ENCODE results near the gene MTM1. TPM values are rescaled to one million over a fixed set of nuclear protein-coding genes. Genes with fewer than 3 reads are reported as not detected.

MTM1 gene
- total RNA-seq, 4 donors from 2014 or later: 10.5 to 32.7 (median 14.3) TPM

DNA sequence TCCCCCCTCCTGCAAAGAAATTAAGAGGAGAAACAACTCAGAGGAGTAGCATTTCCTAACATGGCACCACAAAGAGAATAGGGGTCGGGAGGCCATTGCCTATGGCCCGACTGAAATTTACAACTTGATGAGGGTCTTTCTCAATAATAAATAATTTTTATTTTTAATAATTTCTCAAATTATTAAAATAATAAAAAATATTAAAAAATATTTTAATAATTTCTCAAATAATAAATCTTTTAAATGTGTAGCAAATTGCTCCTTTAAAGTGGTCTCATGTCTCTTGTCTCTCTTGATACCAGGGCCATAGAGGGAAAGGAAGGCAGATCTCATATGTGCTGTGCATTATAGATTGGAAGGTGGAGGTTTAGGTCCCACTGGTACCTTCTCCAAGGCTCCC is 75.5 kb downstream of the MTM1 start:
- Histone ChIP-seq H3K4me3 (no peak overlapping the region), H3K36me3 (peaks cover 0 to 52% of the 10 kb centered on the region in 2 donors), H3K4me1 (no peaks in the 10 kb centered on the region), H3K27me3 (no peaks in the 10 kb centered on the region), H3K27ac (no peak overlapping the region), H3K9me3 (no peaks in the 10 kb centered on the region)
- no peak for TF ChIP-seq EP300 (IDR thresholded peaks at IDR 0.05)
- no peak for TF ChIP-seq POLR2AphosphoS5 (IDR thresholded peaks at IDR 0.05)
- no peak for TF ChIP-seq POLR2A (IDR thresholded peaks at IDR 0.05)
- TF ChIP-seq, protein P1, sequence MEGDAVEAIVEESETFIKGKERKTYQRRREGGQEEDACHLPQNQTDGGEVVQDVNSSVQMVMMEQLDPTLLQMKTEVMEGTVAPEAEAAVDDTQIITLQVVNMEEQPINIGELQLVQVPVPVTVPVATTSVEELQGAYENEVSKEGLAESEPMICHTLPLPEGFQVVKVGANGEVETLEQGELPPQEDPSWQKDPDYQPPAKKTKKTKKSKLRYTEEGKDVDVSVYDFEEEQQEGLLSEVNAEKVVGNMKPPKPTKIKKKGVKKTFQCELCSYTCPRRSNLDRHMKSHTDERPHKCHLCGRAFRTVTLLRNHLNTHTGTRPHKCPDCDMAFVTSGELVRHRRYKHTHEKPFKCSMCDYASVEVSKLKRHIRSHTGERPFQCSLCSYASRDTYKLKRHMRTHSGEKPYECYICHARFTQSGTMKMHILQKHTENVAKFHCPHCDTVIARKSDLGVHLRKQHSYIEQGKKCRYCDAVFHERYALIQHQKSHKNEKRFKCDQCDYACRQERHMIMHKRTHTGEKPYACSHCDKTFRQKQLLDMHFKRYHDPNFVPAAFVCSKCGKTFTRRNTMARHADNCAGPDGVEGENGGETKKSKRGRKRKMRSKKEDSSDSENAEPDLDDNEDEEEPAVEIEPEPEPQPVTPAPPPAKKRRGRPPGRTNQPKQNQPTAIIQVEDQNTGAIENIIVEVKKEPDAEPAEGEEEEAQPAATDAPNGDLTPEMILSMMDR (IDR thresholded peaks at IDR 0.05): no peak
- no peak for ATAC-seq
- WGBS, 2 donors (ENCODE audit: low coverage in 1 of 2): 79 to 100% methylated on average over 2 of the region's 2 CpGs

DNA sequence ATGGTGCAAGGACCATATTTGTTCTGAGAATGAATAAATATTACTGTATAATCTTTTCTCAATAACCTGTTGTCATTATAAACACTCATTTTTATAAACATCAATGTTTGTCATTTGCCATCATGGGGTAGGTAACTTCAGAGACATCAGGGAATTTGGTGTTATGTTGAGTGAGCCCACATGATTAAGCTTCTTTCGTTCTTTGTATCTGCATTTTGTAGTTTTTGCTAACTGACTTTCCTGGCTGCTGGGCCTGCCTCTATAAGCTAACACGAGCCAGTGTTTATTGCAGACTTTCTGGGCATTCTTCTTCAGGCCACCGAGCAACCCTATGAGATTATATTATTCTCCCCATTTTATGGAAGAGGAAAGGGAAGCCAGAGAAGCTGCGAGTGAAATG is 76.0 kb downstream of the MTM1 start:
- H3K27me3 ChIP-seq: no peaks in the 10 kb centered on the region
- no peaks in the 10 kb centered on the region for H3K4me1 ChIP-seq
- H3K27ac ChIP-seq: no peak overlapping the region
- H3K9me3 ChIP-seq: no peaks in the 10 kb centered on the region
- H3K4me3 ChIP-seq: no peak overlapping the region
- no peak for TF ChIP-seq EP300 (IDR thresholded peaks at IDR 0.05)
- ATAC-seq: no peak
- WGBS, 2 donors (ENCODE audit: low coverage in 1 of 2): 60 to 87% methylated on average over 2 to 3 of the region's 4 CpGs
- H3K36me3 ChIP-seq: peaks cover 0 to 52% of the 10 kb centered on the region in 2 donors

DNA sequence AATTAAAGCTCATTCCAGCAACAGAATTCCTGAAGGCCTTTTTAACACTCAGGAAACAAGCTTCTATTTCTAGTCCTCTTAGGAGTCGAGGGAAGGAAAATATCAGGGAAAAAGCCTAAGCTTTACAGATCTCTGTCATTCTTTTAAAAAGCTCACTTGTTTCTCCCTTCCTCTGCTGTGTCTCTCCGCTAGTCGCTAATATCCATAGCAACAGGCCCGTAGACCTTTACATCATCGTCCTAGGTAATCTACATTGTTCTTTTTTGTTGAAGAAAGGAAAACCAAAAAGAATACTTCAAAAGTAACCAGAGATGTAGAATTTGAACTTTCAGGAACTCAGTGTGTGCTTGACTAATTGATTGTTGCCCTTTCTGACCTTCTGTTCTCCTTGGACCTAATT is 78.9 kb downstream of the MTM1 start:
- Histone ChIP-seq H3K27me3 (no peaks in the 10 kb centered on the region), H3K9me3 (no peaks in the 10 kb centered on the region), H3K4me1 (no peaks in the 10 kb centered on the region), H3K36me3 (peaks cover 0 to 28% of the 10 kb centered on the region in 2 donors), H3K4me3 (no peak overlapping the region), H3K27ac (no peak overlapping the region)
- TF ChIP-seq EP300 (IDR thresholded peaks at IDR 0.05) (no peak), POLR2A (IDR thresholded peaks at IDR 0.05) (no peak), POLR2AphosphoS5 (IDR thresholded peaks at IDR 0.05) (no peak)
- TF ChIP-seq, protein P1 (IDR thresholded peaks at IDR 0.05): no peak
- 75 to 86% methylated on average over 4 to 5 of the region's 5 CpGs for WGBS, 2 donors (ENCODE audit: low coverage in 1 of 2)
- no peak for ATAC-seq

DNA sequence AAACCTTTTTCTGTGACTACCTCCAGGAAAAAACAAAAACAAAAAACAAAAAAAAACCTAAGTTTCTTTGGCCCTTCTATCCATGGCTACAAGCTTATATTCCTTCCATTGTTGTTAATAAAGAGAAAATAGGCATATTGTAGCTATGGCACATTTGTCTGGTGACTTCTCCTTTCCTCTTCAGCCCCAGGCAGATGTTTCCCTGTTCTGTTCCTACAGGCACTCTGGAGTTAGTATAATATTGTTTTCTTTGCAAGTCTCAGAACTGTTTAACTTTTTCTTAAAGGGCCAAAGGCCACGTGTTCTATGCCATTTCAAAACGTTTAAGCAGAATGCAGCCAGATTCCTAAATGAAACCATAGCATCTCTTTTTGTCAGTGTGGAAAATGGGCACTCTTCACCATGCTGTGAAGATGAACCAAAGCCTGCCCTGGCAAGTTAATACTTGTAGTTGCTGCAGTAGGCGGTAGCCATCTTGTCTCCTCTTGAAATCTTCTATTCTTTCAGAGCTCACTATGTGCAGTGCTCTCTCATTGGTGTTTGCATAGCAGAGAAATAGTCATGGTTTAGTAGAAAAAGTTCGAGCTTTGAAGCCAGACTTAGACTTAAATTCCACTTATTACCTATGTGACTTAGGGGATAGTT is 80.0 kb downstream of the MTM1 start:
- TF ChIP-seq POLR2A (IDR thresholded peaks at IDR 0.05): no peak
- no peak for TF ChIP-seq EP300 (IDR thresholded peaks at IDR 0.05)
- TF ChIP-seq, protein P1 (IDR thresholded peaks at IDR 0.05): no peak
- TF ChIP-seq POLR2AphosphoS5 (IDR thresholded peaks at IDR 0.05): no peak
- no peaks in the 10 kb centered on the region for H3K9me3 ChIP-seq
- H3K4me3 ChIP-seq: no peak overlapping the region
- no peaks in the 10 kb centered on the region for H3K27me3 ChIP-seq
- H3K4me1 ChIP-seq: no peaks in the 10 kb centered on the region
- 54% methylated on average over 4 of the region's 4 CpGs; no CpG with 5 or more reads in 1 of the 2 donors for WGBS, 2 donors (ENCODE audit: low coverage in 1 of 2)
- ATAC-seq: no peak
- peak overlapping the region in 3 of 4 donors; percentile 14 to 38 (median 27) for H3K27ac ChIP-seq
- H3K36me3 ChIP-seq: peaks cover 0 to 24% of the 10 kb centered on the region in 2 donors

DNA sequence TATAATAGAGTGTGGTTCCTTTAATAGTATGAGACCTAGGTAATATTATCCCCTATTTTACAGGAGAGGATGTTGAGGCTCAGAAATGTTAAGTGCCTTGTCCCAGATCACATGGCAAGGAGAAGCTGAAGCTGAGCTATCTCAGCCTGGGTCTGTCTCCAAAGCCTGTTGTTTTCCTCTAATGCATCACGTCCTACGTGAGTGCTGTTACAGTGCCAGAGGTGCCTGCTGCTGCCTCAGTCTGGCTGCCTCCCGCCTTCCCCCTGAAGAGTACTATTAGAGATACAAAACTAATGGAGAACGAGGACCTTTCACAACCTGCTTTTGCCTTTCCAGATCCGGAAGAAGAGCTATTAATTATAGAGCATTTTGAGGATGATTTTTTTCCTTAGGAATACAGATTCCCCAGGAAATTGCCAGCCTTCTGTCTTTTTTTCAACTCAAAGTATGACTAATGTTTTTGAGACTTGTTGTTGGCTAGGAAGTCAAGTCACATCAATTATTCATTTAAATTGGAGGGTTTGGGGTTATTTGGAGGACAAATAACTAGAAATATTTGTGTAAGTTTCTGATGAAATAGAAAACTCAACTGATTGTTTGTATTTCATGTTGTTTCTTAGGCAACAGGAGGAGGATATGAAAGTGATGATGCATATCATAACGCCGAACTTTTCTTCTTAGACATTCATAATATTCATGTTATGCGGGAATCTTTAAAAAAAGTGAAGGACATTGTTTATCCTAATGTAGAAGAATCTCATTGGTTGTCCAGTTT is 80.9 kb downstream of the MTM1 start:
- H3K4me1 ChIP-seq: no peaks in the 10 kb centered on the region
- TF ChIP-seq POLR2AphosphoS5 (IDR thresholded peaks at IDR 0.05) (no peak), EP300 (IDR thresholded peaks at IDR 0.05) (no peak), POLR2A (IDR thresholded peaks at IDR 0.05) (no peak)
- TF ChIP-seq, protein P1 (IDR thresholded peaks at IDR 0.05): no peak
- peak; percentile 66 for ATAC-seq
- no peaks in the 10 kb centered on the region for H3K9me3 ChIP-seq
- H3K4me3 ChIP-seq: no peak overlapping the region
- peak overlapping the region in 3 of 4 donors; percentile 14 to 38 (median 27) for H3K27ac ChIP-seq
- peaks cover 0 to 24% of the 10 kb centered on the region in 2 donors for H3K36me3 ChIP-seq
- no peaks in the 10 kb centered on the region for H3K27me3 ChIP-seq
- 24 to 40% methylated on average over 5 to 6 of the region's 8 CpGs for WGBS, 2 donors (ENCODE audit: low coverage in 1 of 2)

Data from gastroesophageal sphincter (tissue), 4 donors.